Activated CD4-positive, alpha-beta T cell treated with anti-CD3 and anti-CD28 coated beads, Interleukin-2, Interleukin-6, amounts not matched to agents 100 ng/mL and 50 ng/mL, durations not matched to agents 16 hours and 8 hours (primary cell): ENCODE measurements around the gene ATP5ME.
"Not testable (repeated sequence)": the region's sequence is repeated elsewhere in the genome, so short reads cannot be mapped to it uniquely, and the experiment has no call there.

Experiments used
- DNase-seq: peaks from one replicate; pipeline ENCODE4 v3.0.0-alpha.2; 2020

Gene ATP5ME

GRCh38 chr4:653831-654502, 20.1 kb downstream of the ATP5ME start:
- no peak for DNase-seq

DNA sequence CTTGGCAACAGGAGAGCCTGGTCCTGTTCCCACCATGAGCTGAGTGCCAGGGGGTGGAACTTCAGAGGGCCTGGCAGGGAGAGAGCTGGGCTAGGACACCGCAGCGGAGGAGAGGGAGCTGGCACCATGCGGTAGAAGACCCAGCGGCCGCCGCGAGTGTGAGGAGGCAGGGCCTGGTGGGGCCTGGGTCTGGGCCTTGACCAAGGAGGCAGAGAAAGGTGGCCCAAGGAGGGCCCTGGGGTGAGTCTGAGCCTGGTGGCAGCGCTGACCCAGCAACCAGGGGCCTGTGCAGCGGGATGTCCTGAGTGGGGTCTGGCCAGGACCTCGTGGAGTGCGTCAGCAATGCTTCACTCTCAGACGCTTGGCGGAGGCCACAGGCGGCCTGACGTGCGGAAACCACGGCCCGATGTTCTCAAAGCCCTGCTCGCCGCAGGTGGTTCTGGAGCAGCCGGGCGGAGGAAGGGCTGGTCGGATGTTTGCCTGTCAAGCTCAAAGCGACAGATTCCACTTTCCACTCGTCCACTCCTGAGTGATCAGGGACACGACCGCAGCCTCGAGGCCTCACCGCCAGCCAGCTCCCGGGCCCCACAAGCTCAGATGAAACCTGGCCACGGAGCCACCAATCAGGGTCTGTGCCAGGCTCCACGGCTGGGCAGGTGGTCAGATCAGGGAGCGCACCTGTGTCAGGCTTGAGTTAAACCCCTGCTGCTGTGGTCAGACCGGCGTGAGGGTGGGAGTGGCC, 20.8 kb downstream of the ATP5ME start:
- no peak for DNase-seq

DNA sequence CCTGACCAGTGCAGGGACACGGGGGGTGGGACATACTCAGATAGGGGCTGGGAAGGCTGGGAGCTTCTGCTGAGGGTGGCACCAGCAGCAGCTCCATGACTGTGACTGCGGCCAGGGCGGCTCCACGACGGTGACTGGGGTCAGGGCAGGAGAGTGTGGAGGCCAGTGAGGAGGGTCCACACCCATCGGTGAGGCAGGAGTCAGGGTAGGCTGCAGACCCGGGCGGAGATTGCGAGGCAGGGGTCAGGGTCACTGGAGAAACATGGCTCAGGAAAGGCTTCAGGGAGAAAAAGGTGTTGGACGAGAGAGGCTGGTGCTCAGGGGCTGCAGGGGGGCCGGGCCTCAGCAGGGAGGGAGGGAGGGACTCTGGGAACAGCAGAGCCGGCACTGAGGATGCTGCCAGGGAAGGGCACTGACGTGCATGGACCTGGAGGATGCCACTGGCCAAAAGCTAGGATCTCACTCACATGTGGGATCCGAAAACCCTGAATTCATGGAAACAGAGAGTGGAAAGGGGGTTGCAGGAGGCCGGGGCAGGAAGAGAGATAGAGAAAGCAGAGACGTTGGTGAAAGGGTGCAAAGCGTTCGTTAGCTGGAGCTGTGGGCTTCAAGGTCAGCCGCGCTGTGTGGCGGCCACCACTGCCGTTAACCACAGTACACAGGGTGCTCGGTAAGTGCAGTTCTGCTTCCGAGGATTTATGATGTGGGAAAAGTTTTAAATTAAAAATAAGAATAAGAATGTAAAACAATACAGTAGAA, 22.0 kb downstream of the ATP5ME start:
- DNase-seq: no peak

DNA sequence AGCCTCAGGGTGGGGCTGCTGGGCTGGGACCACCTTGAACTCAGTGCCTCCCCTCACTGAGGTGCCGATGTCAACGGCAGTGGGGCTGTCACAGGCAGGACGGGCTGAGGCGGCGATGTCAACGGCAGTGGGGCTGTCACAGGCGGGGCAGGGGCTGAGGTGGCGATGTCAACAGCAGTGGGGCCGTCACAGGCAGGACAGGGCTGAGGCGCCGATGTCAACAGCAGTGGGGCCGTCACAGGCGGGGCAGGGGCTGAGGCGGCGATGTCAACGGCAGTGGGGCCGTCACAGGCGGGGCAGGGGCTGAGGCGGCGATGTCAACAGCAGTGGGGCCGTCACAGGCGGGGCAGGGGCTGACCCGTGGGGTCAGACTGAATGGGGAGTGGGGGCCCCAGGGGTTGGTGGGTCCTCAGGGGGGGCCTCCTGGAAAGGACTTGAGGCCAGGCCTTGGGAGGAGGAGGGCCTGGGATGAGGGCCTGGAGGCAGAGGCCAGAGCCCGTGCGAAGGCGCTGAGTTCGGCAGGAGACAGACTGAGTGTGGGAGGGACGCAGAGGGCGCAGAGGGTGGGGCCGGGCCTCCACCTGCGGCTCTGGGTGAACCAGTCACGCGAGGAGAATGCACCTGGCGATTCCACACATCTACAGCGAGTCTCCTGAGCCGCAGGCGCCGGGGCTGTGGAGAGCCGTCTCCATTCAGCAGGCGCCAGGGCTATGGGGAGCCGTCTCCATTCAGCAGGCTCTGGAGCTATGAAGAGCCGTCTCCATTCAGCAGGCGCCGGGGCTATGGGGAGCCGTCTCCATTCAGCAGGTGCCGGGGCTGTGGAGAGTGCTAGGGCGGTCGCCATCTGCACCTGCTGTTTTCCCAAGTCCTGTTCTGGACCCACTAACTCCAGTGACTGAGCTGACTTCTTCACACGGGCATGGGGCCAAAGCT, 22.9 kb downstream of the ATP5ME start:
- no peak for DNase-seq

GRCh38 chr4:650461-650860, 23.6 kb downstream of the ATP5ME start:
- no peak for DNase-seq

DNA sequence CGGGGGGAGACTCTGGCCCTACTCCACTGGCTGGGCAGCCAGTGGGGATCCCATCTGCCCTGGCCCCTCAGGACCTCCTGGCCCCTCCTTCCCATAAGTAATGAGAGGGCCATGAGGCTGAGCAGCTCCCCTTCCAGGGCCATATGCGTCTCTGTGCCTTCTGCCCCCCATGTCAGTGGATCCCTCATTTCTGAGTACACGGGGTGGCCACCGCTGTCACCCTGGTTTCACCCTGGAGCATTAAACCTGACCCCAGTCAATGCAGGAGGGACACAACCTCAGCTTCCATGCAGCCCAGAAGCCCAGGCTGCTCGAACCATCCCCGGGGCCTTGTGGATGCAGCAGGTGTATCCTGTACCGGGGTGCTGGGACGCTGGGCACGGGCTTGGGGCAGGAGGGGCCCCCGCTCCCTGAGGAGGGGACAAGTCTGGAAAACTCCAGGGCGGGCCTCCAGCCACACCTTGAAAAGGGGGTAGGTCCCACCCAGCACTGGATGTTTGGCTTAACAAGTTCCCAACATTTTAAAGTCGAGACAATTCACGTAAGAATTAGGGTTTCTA, 24.2 kb downstream of the ATP5ME start:
- no peak for DNase-seq

GRCh38 chr4:649293-649625, 24.8 kb downstream of the ATP5ME start:
- no peak for DNase-seq

GRCh38 chr4:648579-649292, 25.3 kb downstream of the ATP5ME start:
- DNase-seq: no peak

DNA sequence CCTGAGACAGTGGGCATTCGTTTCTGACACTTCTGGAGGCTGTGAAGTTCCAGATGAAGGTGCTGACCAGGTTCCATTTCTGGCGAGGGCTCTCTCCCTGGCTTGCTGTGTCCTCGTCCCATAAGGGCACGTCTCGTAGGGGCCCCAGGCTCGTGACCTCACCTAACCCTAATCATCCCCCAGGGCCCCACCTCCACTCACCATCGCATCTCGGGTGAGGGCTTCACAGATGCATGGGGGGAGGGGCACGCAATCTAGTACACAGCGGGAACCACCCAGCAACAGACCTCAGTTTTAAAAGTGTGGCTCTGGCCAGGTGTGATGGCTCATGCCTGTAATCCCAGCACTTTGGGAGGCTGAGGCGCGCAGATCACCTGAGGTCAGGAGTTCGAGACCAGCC, 26.6 kb downstream of the ATP5ME start:
- DNase-seq: no peak

DNA sequence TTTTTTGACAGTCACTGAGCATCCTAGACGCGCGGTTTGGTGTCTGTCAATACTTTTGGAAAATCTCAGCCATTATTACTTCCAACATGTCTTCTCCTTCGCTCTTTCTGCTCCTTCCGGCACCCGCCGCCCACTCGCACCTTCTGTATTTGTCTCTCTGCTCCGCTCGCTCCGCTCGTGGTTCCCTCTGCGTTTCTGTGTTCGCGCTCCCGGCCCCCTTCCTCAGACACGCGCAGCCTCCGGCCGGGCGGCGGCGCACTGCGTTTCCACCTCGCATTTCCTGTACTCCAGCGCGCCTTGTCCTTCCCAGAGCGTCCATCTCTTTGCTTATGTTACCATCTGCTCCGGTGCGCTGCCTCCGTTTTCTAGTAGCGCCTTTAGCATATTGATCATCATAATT, 27.6 kb downstream of the ATP5ME start:
- DNase-seq: peak; percentile 18

DNA sequence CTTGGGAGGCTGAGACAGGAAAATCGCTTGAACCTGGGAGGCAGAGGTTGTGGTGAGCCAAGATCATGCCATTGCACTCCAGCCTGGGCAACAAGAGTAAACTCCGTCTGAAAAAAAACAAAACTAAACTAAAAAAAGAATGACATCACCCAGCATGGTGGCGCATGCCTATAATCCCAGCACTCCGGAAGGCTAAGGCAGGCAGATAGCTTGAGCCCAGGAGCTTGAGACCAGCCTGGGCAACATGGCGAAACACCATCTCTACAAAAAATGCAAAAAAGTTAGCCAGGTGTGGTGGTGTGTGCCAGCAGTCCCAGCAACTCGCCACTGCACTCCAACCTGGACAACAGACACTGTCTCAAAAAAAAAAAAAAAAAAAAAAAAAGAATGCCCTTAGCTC, 31.7 kb downstream of the ATP5ME start:
- DNase-seq: not testable (repeated sequence)

- no peak for DNase-seq
Observed at GRCh38 chr4:637536-638280, 36.4 kb downstream of the ATP5ME start.

- no peak for DNase-seq
Observed at GRCh38 chr4:636628-637159, 37.4 kb downstream of the ATP5ME start.

GRCh38 chr4:635851-636627, 38.0 kb downstream of the ATP5ME start:
- DNase-seq: no peak

DNA sequence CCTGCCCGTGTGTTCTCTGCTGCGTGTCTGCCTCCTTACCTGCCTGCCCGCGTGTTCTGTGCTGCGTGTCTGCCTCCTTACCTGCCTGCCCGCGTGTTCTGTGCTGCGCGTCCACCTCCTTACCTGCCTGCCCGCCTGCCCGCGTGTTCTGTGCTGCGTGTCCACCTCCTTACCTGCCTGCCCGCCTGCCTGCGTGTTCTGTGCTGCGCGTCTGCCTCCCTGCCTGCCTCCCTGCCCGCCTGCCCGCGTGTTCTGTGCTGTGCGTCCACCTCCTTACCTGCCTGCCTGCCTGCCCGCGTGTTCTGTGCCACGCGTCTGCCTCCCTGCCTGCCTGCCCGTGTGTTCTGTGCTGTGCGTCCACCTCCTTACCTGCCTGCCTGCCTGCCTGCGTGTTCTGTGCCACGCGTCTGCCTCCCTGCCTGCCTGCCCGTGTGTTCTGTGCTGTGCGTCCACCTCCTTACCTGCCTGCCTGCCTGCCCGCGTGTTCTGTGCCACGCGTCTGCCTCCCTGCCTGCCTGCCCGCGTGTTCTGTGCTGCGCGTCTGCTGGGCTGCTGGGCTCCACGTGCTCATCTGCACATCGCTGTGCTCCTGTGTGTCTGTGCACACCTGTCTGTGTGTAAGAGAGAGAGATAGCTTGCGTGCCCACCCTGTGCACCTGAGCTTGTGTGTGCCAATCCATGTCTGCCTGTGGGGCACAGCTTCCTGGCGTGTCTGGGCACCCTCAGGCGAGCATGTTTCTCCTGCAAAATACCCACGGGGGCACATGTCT, 38.8 kb downstream of the ATP5ME start:
- DNase-seq: not testable (repeated sequence)

DNA sequence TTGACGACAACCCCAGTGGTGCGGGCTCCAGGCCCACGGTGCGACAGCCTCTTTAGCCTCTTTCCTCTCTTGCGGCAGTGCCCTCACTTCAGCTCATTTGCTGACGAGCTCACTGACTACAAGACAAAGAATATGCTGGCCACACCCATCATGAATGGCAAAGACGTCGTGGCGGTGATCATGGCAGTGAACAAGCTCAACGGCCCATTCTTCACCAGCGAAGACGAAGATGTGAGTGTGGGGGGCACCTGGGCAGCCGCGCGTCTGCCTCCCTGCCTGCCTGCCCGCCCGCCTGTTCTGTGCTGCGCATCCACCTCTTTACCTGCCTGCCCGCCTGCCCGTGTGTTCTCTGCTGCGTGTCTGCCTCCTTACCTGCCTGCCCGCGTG, 39.5 kb downstream of the ATP5ME start:
- no peak for DNase-seq

GRCh38 chr4:633976-634598, 40.0 kb downstream of the ATP5ME start:
- DNase-seq: no peak

GRCh38 chr4:633406-633805, 40.7 kb downstream of the ATP5ME start:
- no peak for DNase-seq

DNA sequence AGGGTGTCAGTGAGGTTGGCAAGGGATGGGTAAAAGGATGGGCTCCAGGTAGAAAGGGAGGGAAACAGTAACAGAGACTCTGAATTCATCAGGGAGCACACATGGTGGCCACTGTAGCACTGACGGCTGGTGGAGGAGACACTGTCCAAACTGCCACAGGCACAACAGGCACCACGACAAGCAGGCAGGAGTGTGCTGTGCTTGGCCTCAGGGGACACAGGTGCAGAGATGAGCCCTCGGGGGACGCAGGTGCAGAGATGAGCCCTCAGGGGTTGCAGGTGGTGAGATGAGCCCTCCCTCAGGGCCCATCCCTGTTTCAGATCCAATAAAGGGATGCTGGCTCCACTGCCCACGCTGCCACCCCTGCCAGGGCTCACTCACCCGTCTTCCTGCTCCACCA, 41.1 kb downstream of the ATP5ME start:
- no peak for DNase-seq
